ENCODE data around the gene TLL2. TPM values are rescaled to one million over a fixed set of nuclear protein-coding genes. Genes with fewer than 3 reads are reported as not detected.

Gene TLL2
- total RNA-seq, 2 donors from 2014 or later: 0.28 to 0.32 TPM

GRCh38 chr10:96346295-96346694, 167.4 kb downstream of the TLL2 start:
- Histone ChIP-seq H3K27ac (no peak overlapping the region), H3K4me3 (no peak overlapping the region), H3K27me3 (replicated peaks; ENCODE audit: insufficient read depth) (no peaks in the 10 kb centered on the region), H3K9me3 (no peaks in the 10 kb centered on the region), H3K36me3 (no peaks in the 10 kb centered on the region), H3K4me1 (replicated peaks) (no peaks in the 10 kb centered on the region)
- no peak for DNase-seq (ENCODE audit: low spot score)
- 87% methylated on average over 1 of the region's 1 CpG for WGBS
- intact Hi-C loops (cut with DNase I): no loop called here
- no peak for TF ChIP-seq POLR2A (IDR thresholded peaks at IDR 0.05)
- TF ChIP-seq POLR2AphosphoS5 (IDR thresholded peaks at IDR 0.05): no peak
- TF ChIP-seq CTCF (IDR thresholded peaks at IDR 0.05): no peak

GRCh38 chr10:96345222-96345621, 168.5 kb downstream of the TLL2 start:
- no peaks in the 10 kb centered on the region for H3K4me1 ChIP-seq (replicated peaks)
- no peak overlapping the region for H3K27ac ChIP-seq
- H3K36me3 ChIP-seq: no peaks in the 10 kb centered on the region
- no peak overlapping the region for H3K4me3 ChIP-seq
- TF ChIP-seq POLR2AphosphoS5 (IDR thresholded peaks at IDR 0.05): no peak
- no peak for TF ChIP-seq POLR2A (IDR thresholded peaks at IDR 0.05)
- no peak for TF ChIP-seq CTCF (IDR thresholded peaks at IDR 0.05)
- no peak for DNase-seq (ENCODE audit: low spot score)
- intact Hi-C loops (cut with DNase I): no loop called here
- H3K27me3 ChIP-seq (replicated peaks; ENCODE audit: insufficient read depth): no peaks in the 10 kb centered on the region
- H3K9me3 ChIP-seq: no peaks in the 10 kb centered on the region
- 60% methylated on average over 2 of the region's 2 CpGs for WGBS

- Histone ChIP-seq H3K27me3 (replicated peaks; ENCODE audit: insufficient read depth) (no peaks in the 10 kb centered on the region), H3K4me3 (no peak overlapping the region), H3K4me1 (replicated peaks) (no peaks in the 10 kb centered on the region), H3K9me3 (no peaks in the 10 kb centered on the region), H3K27ac (no peak overlapping the region), H3K36me3 (no peaks in the 10 kb centered on the region)
- 95% methylated on average over 4 of the region's 4 CpGs for WGBS
- DNase-seq (ENCODE audit: low spot score): no peak
- intact Hi-C loops (cut with DNase I): no loop called here
- TF ChIP-seq POLR2AphosphoS5 (IDR thresholded peaks at IDR 0.05) (no peak), CTCF (IDR thresholded peaks at IDR 0.05) (no peak), POLR2A (IDR thresholded peaks at IDR 0.05) (no peak)
Observed at GRCh38 chr10:96344178-96344577, 169.5 kb downstream of the TLL2 start.

- no peaks in the 10 kb centered on the region for H3K36me3 ChIP-seq
- H3K27me3 ChIP-seq (replicated peaks; ENCODE audit: insufficient read depth): no peaks in the 10 kb centered on the region
- no peaks in the 10 kb centered on the region for H3K9me3 ChIP-seq
- intact Hi-C loops (cut with DNase I): no loop called here
- DNase-seq (ENCODE audit: low spot score): no peak
- H3K27ac ChIP-seq: no peak overlapping the region
- no peaks in the 10 kb centered on the region for H3K4me1 ChIP-seq (replicated peaks)
- WGBS: 73% methylated on average over 4 of the region's 4 CpGs
- no peak for TF ChIP-seq POLR2AphosphoS5 (IDR thresholded peaks at IDR 0.05)
- no peak for TF ChIP-seq POLR2A (IDR thresholded peaks at IDR 0.05)
- no peak for TF ChIP-seq CTCF (IDR thresholded peaks at IDR 0.05)
- H3K4me3 ChIP-seq: no peak overlapping the region
Observed at GRCh38 chr10:96342402-96342801, 171.3 kb downstream of the TLL2 start.

- Histone ChIP-seq H3K27ac (no peak overlapping the region), H3K36me3 (no peaks in the 10 kb centered on the region), H3K9me3 (no peaks in the 10 kb centered on the region), H3K27me3 (replicated peaks; ENCODE audit: insufficient read depth) (no peaks in the 10 kb centered on the region), H3K4me1 (replicated peaks) (no peaks in the 10 kb centered on the region), H3K4me3 (no peak overlapping the region)
- 82% methylated on average over 5 of the region's 5 CpGs for WGBS
- TF ChIP-seq POLR2AphosphoS5 (IDR thresholded peaks at IDR 0.05) (no peak), CTCF (IDR thresholded peaks at IDR 0.05) (no peak), POLR2A (IDR thresholded peaks at IDR 0.05) (no peak)
- intact Hi-C loops (cut with DNase I): no loop called here
- no peak for DNase-seq (ENCODE audit: low spot score)
Observed at GRCh38 chr10:96341219-96342182, 172.2 kb downstream of the TLL2 start.
